GM18951 (cell line): Measurements from ENCODE around the gene SIN3A.
A peak's percentile ranks its signal among the peaks of the same experiment; 100 is the strongest.
"Not testable (repeated sequence)": the region's sequence is repeated elsewhere in the genome, so short reads cannot be mapped to it uniquely, and the experiment has no call there.

Experiments
- POLR2A ChIP-seq: IDR thresholded peaks from 4 replicates; pipeline ENCODE4 v1.6.1; 2011; ENCODE audit warnings: mild to moderate bottlenecking; ENCODE audit not compliant: insufficient read length, insufficient read depth; ENCODE audit errors: extremely low read depth
- in situ Hi-C: fragments of 300-500 bp; cut with MboI; formaldehyde crosslinking; loops from one replicate; pipeline ENCODE4 v1.12.0; 2022; ENCODE audit warnings: low sequenced_read_pairs, mixed read lengths, inconsistent platforms; ENCODE audit not compliant: unreplicated experiment

The SIN3A gene

DNA sequence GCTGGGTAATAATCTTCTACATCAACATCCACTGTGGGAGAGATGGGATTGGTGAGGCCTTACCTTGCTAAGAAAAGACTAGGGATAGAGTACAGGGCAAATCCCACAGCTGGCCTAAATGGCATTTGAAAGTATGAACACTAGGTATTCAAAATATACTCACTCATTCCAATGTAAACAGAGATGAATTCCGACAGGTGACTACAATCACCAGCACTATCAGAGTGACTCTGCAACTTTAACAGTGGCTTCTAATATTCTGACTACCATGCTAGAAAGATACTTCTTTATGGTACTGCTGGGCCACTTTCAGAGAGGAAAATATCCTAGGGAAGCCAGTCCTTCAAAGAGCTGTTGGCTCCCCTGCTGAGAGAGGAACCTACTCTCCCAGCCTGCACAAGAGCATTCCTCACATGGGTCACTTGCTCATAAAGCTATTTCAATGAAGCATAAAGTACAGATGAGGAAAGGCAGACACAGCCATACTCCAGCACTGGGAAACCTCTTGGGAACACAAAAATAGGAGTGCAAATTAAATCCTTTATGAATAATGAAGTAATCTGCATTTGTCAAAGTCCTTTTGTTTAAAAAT, 61.6 kb downstream of the SIN3A start:
- in situ Hi-C loops: no loop called here
- no peak for TF ChIP-seq POLR2A

DNA sequence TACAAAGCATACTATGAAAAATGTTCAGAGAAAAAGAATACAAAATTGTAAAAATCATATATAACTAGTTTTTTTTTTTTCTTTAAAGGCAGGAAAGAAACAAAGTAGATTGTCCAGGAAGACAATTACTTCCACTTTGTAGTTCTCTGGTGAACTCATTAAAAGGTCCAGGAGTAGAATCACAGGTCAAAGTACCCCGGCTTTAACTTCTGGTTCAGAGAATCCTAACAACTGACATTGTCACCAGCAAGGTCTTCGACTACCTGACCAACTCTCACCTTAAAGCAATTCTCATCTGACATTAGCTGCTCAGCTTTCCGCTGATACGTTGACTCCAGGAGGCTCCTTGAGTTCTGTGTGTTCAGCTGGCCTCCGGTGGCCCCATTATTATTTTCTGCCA, 67.5 kb downstream of the SIN3A start:
- in situ Hi-C loops: not testable (repeated sequence)

DNA sequence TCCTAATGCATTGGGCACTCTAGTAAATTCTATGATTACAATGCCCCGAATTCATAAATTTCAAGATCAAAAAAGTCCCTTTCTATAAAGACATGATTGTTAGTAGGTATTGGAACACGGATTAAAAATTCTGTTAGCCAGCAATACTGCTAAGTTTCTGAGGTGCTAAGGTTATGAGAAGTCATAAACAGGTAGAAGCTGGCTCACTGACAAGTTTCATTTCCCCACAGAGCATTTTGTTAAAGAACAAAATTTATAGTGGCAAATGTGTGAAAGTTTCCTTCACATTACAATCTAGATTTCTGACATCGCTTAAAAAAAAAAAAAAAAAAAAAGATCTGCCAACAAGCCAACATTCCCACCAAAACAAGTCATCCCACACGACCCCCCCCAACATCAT, 70.7 kb downstream of the SIN3A start:
- TF ChIP-seq POLR2A: no peak
- in situ Hi-C loops: no loop called here

- TF ChIP-seq POLR2A: no peak
- in situ Hi-C loops: loop anchor here (25.0 kb wide), 1 partner anchor 290 kb away; no protein-coding TSS in a partner anchor
Observed at GRCh38 chr15:75371901-75372688, 79.4 kb downstream of the SIN3A start.

- TF ChIP-seq POLR2A: no peak
- in situ Hi-C loops: loop anchor here (25.0 kb wide), 1 partner anchor 291 kb away; no protein-coding TSS in a partner anchor
Observed at GRCh38 chr15:75371486-75371885, 80.0 kb downstream of the SIN3A start.

- no peak for TF ChIP-seq POLR2A
Observed at GRCh38 chr15:75369897-75370581, 81.5 kb downstream of the SIN3A start.

DNA sequence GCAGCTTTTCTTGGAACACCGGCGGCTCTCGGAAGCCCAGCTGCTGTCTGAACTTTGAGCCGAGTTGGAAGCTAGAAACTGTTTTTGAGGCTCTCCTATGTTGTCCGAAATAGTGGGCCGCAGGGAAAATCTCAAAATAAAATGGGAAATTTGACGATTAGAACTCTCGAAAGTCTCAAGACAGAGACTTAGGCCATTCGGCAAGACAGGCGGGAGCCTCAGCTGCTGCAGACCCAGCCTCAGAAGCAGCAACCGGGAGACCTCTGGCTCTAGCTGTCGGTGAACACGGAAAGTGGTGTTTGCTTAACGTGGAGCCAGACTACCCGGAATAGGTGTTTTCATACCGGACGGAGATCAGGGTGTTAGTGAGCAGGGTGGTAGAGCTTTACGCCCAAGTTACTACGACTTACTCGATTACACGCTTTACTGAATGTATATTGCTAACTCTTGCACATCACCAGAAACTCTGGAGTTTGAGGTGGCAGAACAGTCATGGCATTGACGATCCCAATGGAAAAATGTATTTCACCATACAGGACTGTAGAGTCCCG, 82.7 kb downstream of the SIN3A start:
- no peak for TF ChIP-seq POLR2A
- in situ Hi-C loops: loop anchor here (25.0 kb wide), 1 partner anchor 294 kb away; no protein-coding TSS in a partner anchor

More at GRCh38 chr15:75369897-75370581, 81.5 kb downstream of the SIN3A start:
- in situ Hi-C loops: loop anchor here (25.0 kb wide), 1 partner anchor 292 kb away; no protein-coding TSS in a partner anchor

- TF ChIP-seq POLR2A: peak; percentile 96
- in situ Hi-C loops: loop anchor here (25.0 kb wide), 1 partner anchor 294 kb away; no protein-coding TSS in a partner anchor
Observed at GRCh38 chr15:75367913-75368688, 83.4 kb downstream of the SIN3A start, which contains the start of gene MAN2C1. MAN2C1 (minus strand) TSS chr15:75368607; CDS start chr15:75368583, 24 bp downstream.

DNA sequence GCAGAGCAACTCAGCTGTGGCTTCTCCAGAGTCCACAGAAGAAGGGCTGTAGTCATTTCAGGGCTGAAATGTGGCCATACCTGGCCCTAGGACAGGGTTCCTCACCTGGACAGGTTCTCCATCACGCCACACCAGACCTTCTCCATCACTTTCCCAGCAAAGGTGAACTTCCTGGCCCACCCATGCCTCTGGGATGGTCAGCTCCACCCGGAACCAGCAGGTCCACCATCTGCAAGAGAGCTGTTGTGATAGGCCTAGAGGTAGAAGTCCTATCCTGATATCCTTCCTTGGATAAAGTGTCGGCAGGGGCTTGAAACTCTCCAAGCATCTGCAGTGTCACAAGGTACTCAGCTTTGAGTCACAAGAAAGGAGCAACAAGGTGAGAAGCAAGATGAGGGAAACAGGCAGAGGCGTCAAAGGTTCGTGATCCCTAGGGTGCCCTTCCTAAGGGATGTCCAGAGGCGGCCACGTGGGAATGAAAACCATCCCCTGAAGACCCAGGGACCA, 84.0 kb downstream of the SIN3A start:
- in situ Hi-C loops: loop anchor here (25.0 kb wide), 1 partner anchor 295 kb away; no protein-coding TSS in a partner anchor
- TF ChIP-seq POLR2A: no peak

DNA sequence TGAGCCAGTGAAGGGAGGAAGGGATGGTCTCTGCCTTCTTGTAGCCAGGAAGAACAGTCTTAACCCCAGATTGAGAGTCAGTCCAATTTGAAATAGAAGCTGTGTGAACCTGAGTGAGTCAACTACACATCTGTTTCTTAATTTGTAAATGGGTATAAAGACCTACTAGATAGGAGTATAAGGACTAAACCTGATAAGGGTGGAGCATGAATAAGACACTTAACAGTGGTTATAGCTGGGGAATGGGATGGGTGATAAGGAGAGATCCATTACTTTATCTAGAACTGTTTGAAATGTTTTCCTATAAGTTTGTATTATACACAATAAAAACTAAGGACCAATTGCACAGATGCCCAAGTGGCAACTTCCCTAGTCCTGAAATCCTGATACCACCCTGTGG, 84.5 kb downstream of the SIN3A start:
- TF ChIP-seq POLR2A: no peak
- in situ Hi-C loops: loop anchor here (25.0 kb wide), 1 partner anchor 295 kb away; no protein-coding TSS in a partner anchor

DNA sequence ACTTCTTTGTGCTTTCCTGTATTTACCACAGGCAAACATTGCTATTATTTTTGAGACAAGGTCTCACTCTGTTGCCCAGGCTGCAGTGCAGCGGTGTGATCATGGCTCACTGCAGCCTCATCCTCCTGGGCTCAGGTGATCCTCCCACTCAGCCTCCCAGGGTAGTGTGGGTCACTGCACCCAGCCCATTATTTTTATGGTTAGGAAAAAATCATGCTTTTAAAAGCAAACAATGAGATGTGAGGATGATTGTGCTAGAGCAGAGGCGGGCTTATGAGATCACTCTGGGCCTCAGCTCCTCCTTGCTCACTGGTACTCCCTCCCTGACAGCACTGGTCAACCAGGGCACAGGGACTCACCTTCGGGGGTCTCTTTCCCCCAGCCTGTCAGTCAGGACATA, 85.3 kb downstream of the SIN3A start:
- in situ Hi-C loops: loop anchor here (25.0 kb wide), 1 partner anchor 296 kb away; no protein-coding TSS in a partner anchor
- TF ChIP-seq POLR2A: no peak

- in situ Hi-C loops: loop anchor here (25.0 kb wide), 1 partner anchor 297 kb away; no protein-coding TSS in a partner anchor
- no peak for TF ChIP-seq POLR2A
Observed at GRCh38 chr15:75364881-75365280, 86.6 kb downstream of the SIN3A start.

GRCh38 chr15:75363786-75364185, 87.7 kb downstream of the SIN3A start:
- in situ Hi-C loops: loop anchor here (25.0 kb wide), 1 partner anchor 299 kb away; no protein-coding TSS in a partner anchor
- TF ChIP-seq POLR2A: no peak
